ENCODE data around the gene ARHGAP45. TPM values are rescaled to one million over a fixed set of nuclear protein-coding genes. Genes with fewer than 3 reads are reported as not detected.

ARHGAP45 gene
- polyA plus RNA-seq (2012; ENCODE audit: insufficient read length, low read depth), result 55.1 TPM

- TF ChIP-seq TAF1 (IDR thresholded peaks at IDR 0.05; ENCODE audit: borderline replicate concordance, insufficient read depth, low read length) (no peak), FOXP2 (optimal IDR thresholded peaks at IDR 0.05; ENCODE audit: borderline replicate concordance, extremely low read depth, extremely low read length, insufficient read depth) (peak; percentile 45), REST (IDR thresholded peaks at IDR 0.05; ENCODE audit: insufficient read depth in 1 of 2, low read depth in 2 of 2, low read length in 2 of 2) (no peak)
Measured at GRCh38 chr19:1066748-1067340, at the start of gene ARHGAP45. ARHGAP45 (plus strand) TSS chr19:1067167; CDS start chr19:1067406, 239 bp downstream.

- TF ChIP-seq REST (IDR thresholded peaks at IDR 0.05; ENCODE audit: insufficient read depth in 1 of 2, low read depth in 2 of 2, low read length in 2 of 2) (no peak), FOXP2 (optimal IDR thresholded peaks at IDR 0.05; ENCODE audit: borderline replicate concordance, extremely low read depth, extremely low read length, insufficient read depth) (no peak), POLR2AphosphoS5 (IDR thresholded peaks at IDR 0.05; ENCODE audit: low read depth, low read length) (no peak), SIN3A (IDR thresholded peaks at IDR 0.05; ENCODE audit: borderline replicate concordance, insufficient read depth, low read length) (no peak), TAF1 (IDR thresholded peaks at IDR 0.05; ENCODE audit: borderline replicate concordance, insufficient read depth, low read length) (no peak)
Measured at GRCh38 chr19:1017906-1018305, 49.1 kb upstream of the ARHGAP45 start.

- TF ChIP-seq POLR2AphosphoS5 (IDR thresholded peaks at IDR 0.05; ENCODE audit: low read depth, low read length) (no peak), REST (IDR thresholded peaks at IDR 0.05; ENCODE audit: insufficient read depth in 1 of 2, low read depth in 2 of 2, low read length in 2 of 2) (no peak), SIN3A (IDR thresholded peaks at IDR 0.05; ENCODE audit: borderline replicate concordance, insufficient read depth, low read length) (no peak), FOXP2 (optimal IDR thresholded peaks at IDR 0.05; ENCODE audit: borderline replicate concordance, extremely low read depth, extremely low read length, insufficient read depth) (no peak), TAF1 (IDR thresholded peaks at IDR 0.05; ENCODE audit: borderline replicate concordance, insufficient read depth, low read length) (no peak)
Measured at GRCh38 chr19:1018393-1018792, 48.6 kb upstream of the ARHGAP45 start.

- TF ChIP-seq SIN3A (IDR thresholded peaks at IDR 0.05; ENCODE audit: borderline replicate concordance, insufficient read depth, low read length), result no peak
- TF ChIP-seq REST (IDR thresholded peaks at IDR 0.05; ENCODE audit: insufficient read depth in 1 of 2, low read depth in 2 of 2, low read length in 2 of 2), result no peak
- no peak for TF ChIP-seq FOXP2 (optimal IDR thresholded peaks at IDR 0.05; ENCODE audit: borderline replicate concordance, extremely low read depth, extremely low read length, insufficient read depth)
- TF ChIP-seq POLR2AphosphoS5 (IDR thresholded peaks at IDR 0.05; ENCODE audit: low read depth, low read length), result no peak
- no peak for TF ChIP-seq TAF1 (IDR thresholded peaks at IDR 0.05; ENCODE audit: borderline replicate concordance, insufficient read depth, low read length)
Measured at GRCh38 chr19:1018932-1019615, 47.9 kb upstream of the ARHGAP45 start.
